HUES6 (cell line): Measurements from ENCODE around the gene DDIT3.
"Not testable (repeated sequence)": the region's sequence is repeated elsewhere in the genome, so short reads cannot be mapped to it uniquely, and the experiment has no call there.

Experiments
- H3K27ac ChIP-seq: 2 replicates; pipeline ENCODE4 v1.7.0; 2013; ENCODE audit warnings: low read depth, mild to moderate bottlenecking, low read length, inconsistent platforms
- H3K27me3 ChIP-seq: 2 replicates; pipeline ENCODE4 v1.6.1; 2013; ENCODE audit warnings: low read length; ENCODE audit not compliant: control insufficient read depth, insufficient read depth
- H3K36me3 ChIP-seq: 2 replicates; pipeline ENCODE4 v1.6.1; 2013; ENCODE audit warnings: low read length; ENCODE audit not compliant: control insufficient read depth, insufficient read depth
- H3K4me1 ChIP-seq: 2 replicates; pipeline ENCODE4 v1.6.1; 2013; ENCODE audit warnings: low read length; ENCODE audit not compliant: control insufficient read depth, insufficient read depth
- H3K4me3 ChIP-seq: 2 replicates; pipeline ENCODE4 v1.5.1; 2013; ENCODE audit warnings: low read depth, low read length
- H3K9ac ChIP-seq: one replicate; pipeline ENCODE4 v1.6.1; 2013; ENCODE audit warnings: mild to moderate bottlenecking, low read length
- H3K9me3 ChIP-seq: 2 replicates; pipeline ENCODE4 v1.6.1; 2013; ENCODE audit warnings: low read depth, low read length; ENCODE audit not compliant: control insufficient read depth, insufficient read depth

The DDIT3 gene

DNA sequence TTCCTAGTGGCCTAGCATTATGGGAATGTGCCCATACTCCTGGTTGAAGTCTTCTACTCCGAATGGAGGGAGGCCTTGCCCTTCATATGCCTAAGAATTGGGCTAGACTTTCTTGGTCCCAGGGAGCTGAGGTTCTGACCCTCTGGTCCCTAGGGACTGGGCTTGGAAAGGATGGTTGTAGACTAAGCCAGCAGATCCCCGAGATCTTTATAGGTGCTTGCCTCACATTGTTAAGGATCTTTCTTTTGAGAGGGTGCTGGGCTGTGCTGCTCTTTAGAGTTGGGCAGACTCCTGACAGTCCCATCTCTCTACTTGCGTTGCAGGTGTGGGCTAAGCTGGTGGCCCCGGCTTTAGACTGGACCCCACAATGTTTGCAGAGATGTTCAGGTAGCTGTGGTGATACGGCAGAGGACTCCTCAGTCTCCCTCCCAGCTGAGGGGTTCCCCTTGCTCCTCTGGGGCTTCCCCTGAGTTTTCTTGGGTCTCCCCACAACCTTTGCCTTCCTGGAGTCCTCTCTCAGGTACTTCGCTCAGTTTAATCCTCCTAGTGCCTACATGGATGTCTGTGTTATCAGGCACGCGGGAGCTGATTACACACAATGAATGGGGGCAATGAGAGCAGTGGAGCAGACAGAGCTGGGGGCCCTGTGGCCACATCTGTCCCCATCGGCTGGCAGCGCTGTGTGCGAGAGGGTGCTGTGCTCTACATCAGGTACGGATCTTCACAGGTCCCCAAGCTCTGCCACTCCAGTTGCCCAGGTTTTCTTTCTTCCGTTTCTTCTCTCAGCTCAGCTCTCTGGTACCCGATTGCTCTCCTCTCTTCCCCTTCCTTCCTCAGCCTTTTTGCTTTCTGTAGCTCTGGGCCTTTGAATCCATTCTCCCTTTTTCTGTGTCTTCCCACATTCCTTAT is 3.6 kb upstream of the DDIT3 start:
- H3K27ac ChIP-seq = no peak overlapping the region
- H3K36me3 ChIP-seq = peaks cover 45% of the 10 kb centered on the region
- H3K27me3 ChIP-seq = no peaks in the 10 kb centered on the region
- peak overlapping the region; percentile 67 for H3K9ac ChIP-seq
- peaks cover 19% of the 10 kb centered on the region for H3K4me1 ChIP-seq
- peak overlapping the region; percentile 92 for H3K4me3 ChIP-seq
- no peaks in the 10 kb centered on the region for H3K9me3 ChIP-seq

DNA sequence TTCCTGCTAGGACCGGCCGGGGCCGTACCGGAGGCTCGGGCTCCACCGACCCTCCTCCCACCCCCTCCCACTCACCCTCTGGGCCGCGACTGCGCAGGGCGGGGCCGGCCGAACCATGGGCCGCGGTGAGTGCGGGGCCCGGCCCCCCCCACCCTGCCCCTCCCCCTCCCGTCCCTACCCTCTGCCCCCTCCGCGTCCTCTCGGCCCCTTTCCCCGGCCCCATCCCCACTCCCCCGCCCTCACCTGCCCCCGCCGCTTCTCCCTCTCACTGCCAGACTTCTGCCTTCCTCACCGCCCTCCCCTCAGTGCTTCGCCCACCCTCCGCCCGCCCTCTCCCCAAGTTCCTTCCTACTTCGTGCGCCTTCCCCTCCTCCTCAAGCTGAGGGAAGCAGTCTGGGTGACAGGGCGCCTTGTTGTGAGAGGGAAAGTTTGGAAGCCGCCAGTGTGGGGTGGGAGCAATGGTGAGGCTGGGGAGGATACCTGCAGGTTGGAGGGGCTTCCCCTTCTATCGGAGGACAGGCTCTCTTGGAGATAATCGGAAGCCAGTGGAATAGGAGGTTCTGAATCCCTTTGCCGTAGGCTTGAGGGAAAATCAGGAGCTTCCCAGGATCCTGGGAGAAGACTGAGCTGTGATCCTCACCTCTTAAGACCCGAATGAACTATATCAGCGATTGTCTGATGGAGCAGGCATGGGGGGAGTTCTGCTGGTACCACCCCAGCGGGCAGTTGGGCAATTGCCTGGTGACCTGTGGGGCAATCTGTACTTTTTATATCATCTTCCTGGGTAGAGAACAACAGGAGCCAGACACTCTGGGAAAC is 2.8 kb upstream of the DDIT3 start:
- Histone ChIP-seq H3K4me3 (peak overlapping the region; percentile 92), H3K9ac (peak overlapping the region; percentile 70), H3K36me3 (peaks cover 44% of the 10 kb centered on the region), H3K27ac (no peak overlapping the region), H3K4me1 (peaks cover 27% of the 10 kb centered on the region), H3K9me3 (no peaks in the 10 kb centered on the region), H3K27me3 (no peaks in the 10 kb centered on the region)

GRCh38 chr12:57522011-57522886 is 1.9 kb upstream of the DDIT3 start, which contains the start of gene MBD6:
Gene MBD6, plus strand, starts transcription at chr12:57522824. Its CDS starts 1,480 bp downstream, at chr12:57524304.
- H3K4me3 ChIP-seq = peak within 1 kb of the TSS; percentile 92
- peaks cover 29% of the 10 kb centered on the region for H3K4me1 ChIP-seq
- H3K9ac ChIP-seq = peak within 1 kb of the TSS; percentile 88
- H3K27ac ChIP-seq = peak within 1 kb of the TSS; percentile 0; the same call in 1 of the 2 replicates
- H3K36me3 ChIP-seq = peaks cover 45% of the 10 kb centered on the region
- no peaks in the 10 kb centered on the region for H3K27me3 ChIP-seq
- no peaks in the 10 kb centered on the region for H3K9me3 ChIP-seq

DNA sequence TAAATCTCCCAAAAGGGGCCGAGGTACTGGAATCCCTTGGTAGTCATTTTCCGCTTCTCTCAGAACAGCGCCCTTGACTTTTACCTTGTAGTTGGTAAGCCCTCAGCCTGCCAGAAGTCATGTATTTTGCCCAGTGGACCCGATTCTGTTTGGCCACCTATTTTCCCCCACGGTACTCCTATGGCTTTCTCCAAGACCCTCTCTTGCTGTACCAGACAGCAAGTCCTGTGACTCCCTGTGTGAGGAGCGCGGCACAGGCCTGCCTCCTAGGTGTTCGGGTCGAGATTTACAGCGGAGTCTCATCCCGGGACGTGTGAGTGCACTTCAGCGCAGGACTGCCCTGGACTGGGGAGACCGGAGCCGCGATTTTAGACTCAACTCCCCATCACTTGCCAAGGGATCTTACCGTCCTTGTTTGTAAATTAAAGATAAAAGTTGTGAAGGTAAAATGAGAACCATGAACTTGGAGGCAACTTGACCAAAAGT is 1.3 kb upstream of the DDIT3 start:
- Histone ChIP-seq H3K9ac (peak overlapping the region; percentile 88), H3K27me3 (no peaks in the 10 kb centered on the region), H3K4me3 (peak overlapping the region; percentile 92), H3K9me3 (no peaks in the 10 kb centered on the region), H3K36me3 (peaks cover 47% of the 10 kb centered on the region), H3K4me1 (peaks cover 29% of the 10 kb centered on the region), H3K27ac (no peak overlapping the region; the same call in 1 of the 2 replicates)

DNA sequence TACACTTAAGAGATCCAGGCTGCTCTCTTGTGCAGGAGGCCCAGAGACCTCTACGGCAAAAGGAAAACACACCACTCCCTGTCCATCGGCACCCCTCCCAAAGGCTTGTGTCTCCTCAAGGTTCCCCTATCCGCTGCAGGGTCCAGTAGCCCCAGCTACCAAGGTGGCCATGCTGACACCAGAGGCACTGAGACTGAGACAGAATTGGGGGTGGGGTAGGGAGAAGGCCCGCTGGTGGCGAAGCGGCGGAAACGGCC is 590 bp downstream of the DDIT3 start:
- H3K9me3 ChIP-seq = no peaks in the 10 kb centered on the region
- peak overlapping the region; percentile 90 for H3K4me3 ChIP-seq
- H3K27me3 ChIP-seq = no peaks in the 10 kb centered on the region
- peak overlapping the region; percentile 84 for H3K27ac ChIP-seq
- H3K9ac ChIP-seq = peak overlapping the region; percentile 99
- peaks cover 29% of the 10 kb centered on the region for H3K4me1 ChIP-seq
- H3K36me3 ChIP-seq = peaks cover 57% of the 10 kb centered on the region

DNA sequence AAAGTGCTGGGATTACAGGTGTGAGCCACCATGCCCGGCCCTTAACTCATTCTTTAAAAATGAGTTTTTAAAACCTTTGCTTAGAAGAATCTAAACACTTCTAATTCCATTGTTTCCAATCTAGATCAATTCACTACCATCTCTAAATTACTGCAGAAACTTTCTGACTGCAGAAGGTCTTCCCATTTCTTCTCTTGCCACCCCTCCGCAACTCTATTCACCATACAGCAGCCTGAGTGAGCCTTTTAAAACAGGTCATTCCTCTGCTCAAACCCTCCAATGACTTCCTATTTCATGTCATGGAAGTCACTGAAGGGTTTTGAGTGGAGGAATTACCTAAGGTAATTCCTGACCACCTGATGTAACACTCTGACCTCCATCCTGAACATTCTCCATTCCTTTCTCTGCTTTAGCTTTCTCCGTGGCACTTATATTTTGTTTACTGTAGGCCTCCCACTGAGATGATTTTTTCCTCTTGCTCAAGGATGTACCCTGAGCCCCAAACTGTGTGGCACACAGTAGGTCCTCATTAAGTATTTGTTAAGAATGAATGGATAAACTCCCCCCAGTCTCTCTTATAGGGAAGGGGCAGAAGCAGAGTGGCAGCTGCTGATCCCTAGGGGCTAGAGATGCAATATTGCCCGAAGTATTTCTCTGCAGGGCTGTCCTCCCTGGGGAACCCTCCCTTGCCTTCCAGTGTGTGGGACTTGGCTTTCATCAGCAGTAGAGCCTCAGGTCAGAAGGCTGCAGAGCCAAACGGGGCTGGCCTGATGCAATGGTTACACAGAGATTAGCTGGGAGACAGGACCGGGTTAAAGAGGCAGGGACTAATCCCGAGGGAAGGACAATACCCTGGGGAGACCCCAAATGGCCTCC is 1.2 kb downstream of the DDIT3 start:
- H3K4me1 ChIP-seq = peaks cover 28% of the 10 kb centered on the region
- H3K36me3 ChIP-seq = peaks cover 57% of the 10 kb centered on the region

GRCh38 chr12:57518176-57518919 is 2.0 kb downstream of the DDIT3 start:
- no peaks in the 10 kb centered on the region for H3K27me3 ChIP-seq
- peaks cover 20% of the 10 kb centered on the region for H3K4me1 ChIP-seq
- H3K9me3 ChIP-seq = no peaks in the 10 kb centered on the region
- H3K9ac ChIP-seq = no peak overlapping the region
- H3K4me3 ChIP-seq = peak overlapping the region; percentile 1; the same call in 1 of the 2 replicates
- no peak overlapping the region for H3K27ac ChIP-seq
- peaks cover 61% of the 10 kb centered on the region for H3K36me3 ChIP-seq

More for the DNA sequence above, 1.2 kb downstream of the DDIT3 start:
- Histone ChIP-seq H3K27me3 (no peaks in the 10 kb centered on the region), H3K4me3 (peak overlapping the region; percentile 90), H3K9me3 (no peaks in the 10 kb centered on the region), H3K27ac (peak overlapping the region; percentile 84), H3K9ac (peak overlapping the region; percentile 99)

DNA sequence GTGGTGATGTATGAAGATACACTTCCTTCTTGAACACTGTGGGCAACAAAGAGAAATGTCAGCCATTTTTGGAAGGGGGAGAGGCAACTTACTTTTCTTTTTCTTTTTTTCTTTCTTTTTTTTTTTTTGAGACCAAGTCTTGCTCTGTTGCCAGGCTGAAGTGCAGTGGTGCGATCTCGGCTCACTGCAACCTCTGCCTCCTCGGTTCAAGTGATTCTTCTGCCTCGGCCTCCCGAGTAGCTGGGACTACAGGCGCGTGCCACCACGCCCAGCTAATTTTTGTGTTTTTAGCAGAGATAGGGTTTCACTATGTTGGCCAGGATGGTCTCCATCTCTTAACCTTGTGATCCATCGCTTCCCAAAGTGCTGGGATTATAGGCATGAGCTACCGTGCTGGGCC is 2.6 kb downstream of the DDIT3 start:
- not testable (repeated sequence) for H3K27ac ChIP-seq, H3K4me3 ChIP-seq, H3K27me3 ChIP-seq, H3K9me3 ChIP-seq, H3K9ac ChIP-seq
- H3K4me1 ChIP-seq = peaks cover 19% of the 10 kb centered on the region
- peaks cover 68% of the 10 kb centered on the region for H3K36me3 ChIP-seq

GRCh38 chr12:57517187-57517586 is 3.1 kb downstream of the DDIT3 start:
- no peaks in the 10 kb centered on the region for H3K27me3 ChIP-seq
- H3K27ac ChIP-seq = no peak overlapping the region
- peaks cover 73% of the 10 kb centered on the region for H3K36me3 ChIP-seq
- no peaks in the 10 kb centered on the region for H3K9me3 ChIP-seq
- H3K4me1 ChIP-seq = peaks cover 19% of the 10 kb centered on the region
- H3K9ac ChIP-seq = no peak overlapping the region
- H3K4me3 ChIP-seq = no peak overlapping the region
